HepG2 (cell line): ENCODE measurements around the gene FURIN. TPM values are rescaled to one million over a fixed set of nuclear protein-coding genes. Genes with fewer than 3 reads are reported as not detected.

ENCODE experiments used
- CBFB ChIP-seq: sonication (generic); formaldehyde crosslinking; IDR thresholded peaks from 2 replicates; pipeline ENCODE4 v1.4.0; 2020; ENCODE audit warnings: missing genetic modification reagents
- CHD2 ChIP-seq: IDR thresholded peaks from 2 replicates; pipeline ENCODE4 v1.6.1; 2011; ENCODE audit warnings: low read depth, low read length, improper control_type of control experiment
- CTCF ChIP-seq: sonication (generic); formaldehyde crosslinking; IDR thresholded peaks from 2 replicates; pipeline ENCODE4 v1.5.0; 2020; ENCODE audit warnings: mild to moderate bottlenecking, missing genetic modification reagents, moderate library complexity
- EP300 ChIP-seq, 3 experiments: sonication (generic) in 1 of 3; formaldehyde crosslinking in 1 of 3; IDR thresholded peaks; 2 replicates each; pipeline versions ENCODE4 v1.5.1 to v1.6.1; 2011 to 2020; ENCODE audit warnings: low read depth in 2 of 3, low read length in 2 of 3, borderline replicate concordance in 1 of 3, improper control_type of control experiment in 1 of 3, mild to moderate bottlenecking in 1 of 3, missing genetic modification reagents in 1 of 3, moderate library complexity in 1 of 3
- GABPA ChIP-seq, 2 experiments: IDR thresholded peaks; 2 replicates each; pipeline ENCODE4 v1.6.1; 2011 to 2016; ENCODE audit warnings: low read depth in 2 of 2, low read length in 1 of 2, missing biosample characterization in 1 of 2, missing genetic modification characterization in 1 of 2
- RNF219 ChIP-seq: sonication (generic); formaldehyde crosslinking; IDR thresholded peaks from 2 replicates; pipeline ENCODE4 v1.5.0; 2020; ENCODE audit warnings: mild to moderate bottlenecking, missing genetic modification reagents
- ZBTB21 ChIP-seq: sonication (generic); formaldehyde crosslinking; IDR thresholded peaks from 2 replicates; pipeline ENCODE4 v1.4.0; 2020; ENCODE audit warnings: missing genetic modification reagents
- ZBTB4 ChIP-seq: sonication (generic); formaldehyde crosslinking; IDR thresholded peaks from 2 replicates; pipeline ENCODE4 v1.4.0; 2020; ENCODE audit warnings: missing genetic modification reagents, mild to moderate bottlenecking, borderline replicate concordance
- ZBTB49 ChIP-seq: sonication (generic); formaldehyde crosslinking; IDR thresholded peaks from 2 replicates; pipeline ENCODE4 v1.4.0; 2020; ENCODE audit warnings: missing genetic modification reagents, borderline replicate concordance
- ZNF800 ChIP-seq: sonication (generic); formaldehyde crosslinking; IDR thresholded peaks from 2 replicates; pipeline ENCODE4 v1.4.0; 2020; ENCODE audit warnings: missing genetic modification reagents
- ZXDC ChIP-seq: sonication (generic); formaldehyde crosslinking; IDR thresholded peaks from 2 replicates; pipeline ENCODE4 v1.5.0; 2020; ENCODE audit warnings: mild to moderate bottlenecking, missing genetic modification reagents
- polyA plus RNA-seq, 8 experiments: library from polyadenylated mRNA; depleted of rRNA in 3 of 8; stranded (reverse) in 7 of 8; unstranded in 1 of 8; fragments of >200 nt; fragmentation: Illumina TruSeq in 4 of 8; extraction: Trizol in 4 of 8; gene quantifications; 2 replicates each; pipeline versions ENCODE4 v1.2.1 to v1.2.3, GENCODE V29; 2011 to 2016; ENCODE audit warnings: low read depth in 4 of 8, missing spikeins in 1 of 8, mixed read lengths in 1 of 8; ENCODE audit not compliant: insufficient read depth in 1 of 8
- total RNA-seq, 5 experiments: library from RNA; depleted of rRNA; stranded (reverse); fragments of >200 nt; fragmentation: Illumina TruSeq; extraction: Trizol; gene quantifications; 2 replicates each; pipeline ENCODE4 v1.2.3, GENCODE V29; 2016; ENCODE audit warnings: low read depth in 1 of 5

FURIN gene
- total and polyA plus RNA-seq, 2 of the 13 experiments (the other 11 are each of a cell fraction or from before 2014, with no cell fraction given): 15.2 to 17.4 TPM

DNA sequence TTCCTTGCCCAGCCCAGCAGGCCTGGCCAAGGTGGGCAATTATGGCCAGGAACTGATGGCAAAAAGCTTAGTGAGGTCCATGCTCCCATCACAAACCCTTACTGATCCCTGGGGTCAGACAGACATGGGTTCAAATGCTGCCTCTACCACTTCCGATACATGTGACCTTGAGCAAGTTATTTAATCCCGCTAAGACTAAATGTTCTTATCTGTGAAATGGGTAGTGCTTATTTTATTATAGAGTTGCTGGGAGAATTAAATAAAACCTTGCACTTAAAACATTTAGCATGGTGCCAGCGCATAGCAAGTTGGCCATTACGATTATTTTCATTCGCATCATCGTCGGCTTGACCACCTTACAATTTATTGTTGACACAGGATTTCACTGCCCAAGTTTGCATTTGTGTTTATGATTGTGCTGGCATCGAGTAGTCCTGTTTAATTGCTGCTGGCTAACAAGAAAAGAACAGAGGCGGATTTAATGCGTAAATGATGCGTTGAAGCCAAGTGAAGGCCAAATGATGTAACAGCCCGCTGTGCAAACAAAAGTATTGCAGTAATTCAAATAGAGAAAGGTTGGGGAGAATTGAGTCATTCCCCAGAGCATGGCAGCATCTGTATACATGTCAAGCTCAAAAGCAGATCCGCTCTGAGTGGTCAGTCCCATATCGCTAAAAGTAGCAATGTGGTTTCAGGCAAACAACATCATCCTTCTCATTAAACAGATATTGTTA, 7.3 kb upstream of the FURIN start (continued):
- TF ChIP-seq ZNF800 (peak; percentile 68; the same call in 1 of the 2 replicates), ZBTB21 (peak; percentile 49; the same call in 1 of the 2 replicates), CTCF (CRISPR knock-in tag) (no peak), CHD2 (no peak), GABPA (IDR thresholded peaks at IDR 0.05; ENCODE audit: low read depth, low read length) (no peak), GABPA (CRISPR knock-in tag; IDR thresholded peaks at IDR 0.05; ENCODE audit: low read depth) (0 out of 2 replicates have a peak, but pooled peaks have one; percentile 7), ZBTB49 (CRISPR knock-in tag) (no peak), RNF219 (0 out of 2 replicates have a peak, but pooled peaks have one; percentile 16), EP300 (IDR thresholded peaks at IDR 0.05; ENCODE audit: low read depth in 2 of 2, low read length in 2 of 2) (peak; percentile 74 to 88), EP300 (CRISPR knock-in tag; IDR thresholded peaks at IDR 0.05; ENCODE audit: borderline replicate concordance) (peak; percentile 91; the same call in 1 of the 2 replicates), CBFB (CRISPR knock-in tag) (peak; percentile 54), ZBTB4 (no peak), ZXDC (CRISPR knock-in tag) (no peak)
